ENCODE measurements around the gene GSX2. TPM values are rescaled to one million over a fixed set of nuclear protein-coding genes. Genes with fewer than 3 reads are reported as not detected.
"Not testable (repeated sequence)": the region's sequence is repeated elsewhere in the genome, so short reads cannot be mapped to it uniquely, and the experiment has no call there.

The GSX2 gene
- total and polyA plus RNA-seq, 9 donors = 0.04 TPM; not detected in 8

DNA sequence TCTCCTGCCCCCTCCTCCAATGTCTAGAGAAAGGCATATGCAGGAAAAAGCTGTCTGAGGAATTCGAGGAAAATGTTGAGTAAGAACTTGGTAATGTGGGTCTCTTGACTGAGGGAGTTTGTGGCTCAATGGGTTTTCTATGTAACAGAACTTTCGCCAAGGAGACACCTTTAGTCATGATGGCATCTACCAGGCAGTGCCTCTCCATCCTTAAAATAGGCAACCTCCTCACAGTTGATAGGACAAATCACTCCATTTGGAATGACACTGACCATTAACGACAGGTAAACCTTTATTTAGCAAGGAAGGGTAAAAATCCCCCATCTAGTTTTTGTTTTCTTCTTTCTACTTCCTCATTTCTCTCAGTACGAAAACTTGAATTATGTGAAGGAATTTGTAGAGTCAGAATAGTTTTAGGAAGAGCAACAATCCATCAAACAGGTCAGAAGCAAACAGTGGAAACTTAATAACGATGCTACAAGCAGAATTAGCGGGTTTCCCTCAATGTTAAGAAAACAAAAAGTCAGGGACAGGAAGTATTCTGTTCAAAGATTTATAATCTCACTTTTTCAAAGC, 2.7 kb downstream of the GSX2 start:
- DNase-seq = no peak
- H3K36me3 ChIP-seq (ENCODE audit: control insufficient read depth, insufficient read depth, low read length) = no peaks in the 10 kb centered on the region
- WGBS (ENCODE audit: insufficient coverage) = 50% methylated on average over 2 of the region's 6 CpGs
- no peaks in the 10 kb centered on the region for H3K9me3 ChIP-seq (replicated peaks; ENCODE audit: control insufficient read depth, low read depth, low read length)
- H3K27me3 ChIP-seq (ENCODE audit: control insufficient read depth, insufficient read depth, low read length) = peaks cover 91% of the 10 kb centered on the region
- H3K27ac ChIP-seq (ENCODE audit: low read length) = no peak overlapping the region
- peaks cover 38% of the 10 kb centered on the region for H3K4me1 ChIP-seq (ENCODE audit: control insufficient read depth, insufficient read depth, low read length)
- no peak overlapping the region for H3K4me3 ChIP-seq (ENCODE audit: low read length)

DNA sequence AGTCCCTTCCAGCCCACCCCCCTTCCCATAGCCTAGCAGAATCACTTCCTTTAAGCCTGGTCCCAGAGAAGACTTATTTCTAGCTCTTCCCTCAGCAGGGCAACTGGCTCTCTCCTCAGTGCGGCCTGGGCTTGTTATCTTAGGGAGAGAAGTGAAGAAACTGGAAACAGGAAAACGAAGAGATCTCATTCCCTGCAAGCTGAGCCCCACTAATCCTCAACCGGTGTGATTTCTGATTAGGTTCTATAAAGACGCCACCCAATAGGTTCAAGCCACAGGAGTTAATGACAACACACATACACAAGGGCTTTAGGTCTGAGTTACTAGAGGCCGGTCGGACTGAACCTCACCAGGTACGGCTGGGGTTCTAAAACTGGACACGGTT, 3.2 kb downstream of the GSX2 start:
- Histone ChIP-seq H3K36me3 (ENCODE audit: control insufficient read depth, insufficient read depth, low read length) (no peaks in the 10 kb centered on the region), H3K27me3 (ENCODE audit: control insufficient read depth, insufficient read depth, low read length) (peaks cover 91% of the 10 kb centered on the region), H3K4me3 (ENCODE audit: low read length) (no peak overlapping the region), H3K4me1 (ENCODE audit: control insufficient read depth, insufficient read depth, low read length) (peaks cover 40% of the 10 kb centered on the region), H3K9me3 (replicated peaks; ENCODE audit: control insufficient read depth, low read depth, low read length) (no peaks in the 10 kb centered on the region), H3K27ac (ENCODE audit: low read length) (no peak overlapping the region)
- DNase-seq = no peak
- WGBS (ENCODE audit: insufficient coverage) = 17% methylated on average over 1 of the region's 8 CpGs

DNA sequence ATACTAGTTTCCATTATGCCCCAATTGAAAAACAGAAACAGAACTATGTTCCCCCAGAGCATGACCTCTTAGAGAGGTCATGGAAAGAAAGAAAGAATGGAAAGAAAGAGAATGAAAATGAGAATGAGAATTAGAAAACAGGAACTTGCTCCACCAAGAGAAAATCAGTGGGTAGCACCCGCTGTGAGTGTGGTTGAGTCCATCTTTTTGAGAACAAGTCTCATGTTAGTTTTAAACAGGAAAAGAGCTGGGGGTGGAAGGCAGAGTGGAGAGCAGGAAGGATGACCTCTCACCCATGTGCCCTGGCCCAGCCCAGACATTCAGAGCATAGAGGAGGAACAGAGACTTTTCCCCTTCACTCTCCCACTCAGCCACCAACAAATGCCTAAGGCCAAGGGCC, 4.9 kb downstream of the GSX2 start:
- no peak for DNase-seq
- Histone ChIP-seq H3K36me3 (ENCODE audit: control insufficient read depth, insufficient read depth, low read length) (no peaks in the 10 kb centered on the region), H3K9me3 (replicated peaks; ENCODE audit: control insufficient read depth, low read depth, low read length) (no peaks in the 10 kb centered on the region), H3K27ac (ENCODE audit: low read length) (no peak overlapping the region), H3K4me3 (ENCODE audit: low read length) (no peak overlapping the region), H3K27me3 (ENCODE audit: control insufficient read depth, insufficient read depth, low read length) (peaks cover 91% of the 10 kb centered on the region), H3K4me1 (ENCODE audit: control insufficient read depth, insufficient read depth, low read length) (peaks cover 42% of the 10 kb centered on the region)
- no CpG with 5 or more reads among the region's 1 CpG for WGBS (ENCODE audit: insufficient coverage)

DNA sequence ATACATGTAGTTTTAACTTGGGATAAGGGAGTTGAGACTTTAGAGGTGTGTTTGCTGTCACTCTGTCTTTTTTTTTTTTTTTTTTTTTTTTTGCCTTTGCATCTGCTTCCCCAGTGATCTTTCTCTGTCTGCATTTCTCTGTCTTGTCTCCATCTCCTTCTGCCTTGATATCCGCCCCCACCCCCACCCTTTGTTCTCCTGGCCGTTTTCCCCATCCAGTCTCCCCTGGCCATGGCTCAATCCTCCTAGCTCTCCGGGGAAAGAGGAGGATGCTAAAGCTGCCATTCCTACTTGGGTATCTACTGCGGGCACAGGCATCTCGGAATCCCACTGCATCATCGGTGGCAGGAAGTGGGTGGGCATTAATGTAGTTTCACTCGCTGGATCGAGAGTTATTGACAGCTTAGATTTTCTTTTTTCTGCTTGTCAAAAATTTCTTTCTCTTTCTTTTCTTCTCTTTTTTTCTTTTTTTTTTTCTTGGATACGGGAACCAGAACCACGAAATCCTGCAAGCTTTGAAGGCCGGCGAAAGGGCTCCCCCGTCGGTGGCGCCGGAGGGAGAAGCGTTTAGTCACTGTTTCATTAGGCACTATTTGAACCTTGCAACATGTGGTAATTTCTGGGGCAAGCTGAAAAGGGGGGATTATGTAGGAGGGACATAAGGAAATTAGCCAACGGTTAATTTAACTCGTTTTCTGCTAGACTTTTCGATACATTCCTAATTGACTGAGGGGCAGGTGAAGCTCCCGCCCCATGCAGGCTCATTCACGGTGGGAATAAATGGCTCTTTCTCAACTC, 8.2 kb downstream of the GSX2 start:
- Histone ChIP-seq H3K4me1 (ENCODE audit: control insufficient read depth, insufficient read depth, low read length) (peaks cover 23% of the 10 kb centered on the region), H3K36me3 (ENCODE audit: control insufficient read depth, insufficient read depth, low read length) (no peaks in the 10 kb centered on the region), H3K4me3 (ENCODE audit: low read length) (no peak overlapping the region), H3K27ac (ENCODE audit: low read length) (no peak overlapping the region), H3K27me3 (ENCODE audit: control insufficient read depth, insufficient read depth, low read length) (peaks cover 77% of the 10 kb centered on the region), H3K9me3 (replicated peaks; ENCODE audit: control insufficient read depth, low read depth, low read length) (no peaks in the 10 kb centered on the region)
- no peak for DNase-seq
- 20% methylated on average over 1 of the region's 22 CpGs for WGBS (ENCODE audit: insufficient coverage)

DNA sequence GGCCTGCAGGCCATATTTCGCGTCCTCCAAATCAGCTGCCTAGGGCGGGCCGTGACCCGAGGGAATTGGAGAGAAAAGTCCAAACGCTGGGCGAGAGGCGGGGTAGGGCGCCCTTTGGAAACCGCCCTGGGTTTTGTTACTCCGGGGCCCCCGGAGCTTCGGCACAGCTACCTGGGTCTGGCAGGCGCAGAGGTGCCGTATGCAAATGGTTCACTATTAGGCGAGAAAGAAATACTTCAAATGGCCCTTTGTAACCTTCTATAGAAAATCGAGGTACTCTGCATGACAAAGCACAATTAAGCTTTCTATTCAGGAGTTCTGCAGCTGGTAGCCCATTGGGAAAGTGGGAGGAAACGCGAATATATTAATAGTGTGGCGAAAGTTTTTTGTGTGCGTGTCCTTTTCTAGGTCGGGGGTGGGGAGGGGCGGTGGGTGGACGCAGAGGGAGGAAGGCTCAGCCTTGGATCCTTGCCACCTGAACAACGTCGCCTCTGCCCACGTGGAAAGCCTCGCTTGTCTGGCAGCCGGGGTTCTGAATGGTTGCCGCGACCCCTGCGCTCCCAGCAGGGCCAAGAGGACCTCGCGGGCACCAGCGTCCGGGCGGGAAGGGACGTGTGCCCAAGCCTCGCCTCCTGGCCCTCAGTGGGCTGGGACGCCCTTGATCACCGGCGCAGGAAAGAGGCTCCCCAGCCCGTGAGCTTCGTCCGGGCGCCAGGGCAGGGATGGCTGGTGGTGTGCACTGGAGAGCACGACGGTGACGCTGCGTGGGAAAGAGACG, 9.5 kb downstream of the GSX2 start:
- Histone ChIP-seq H3K4me1 (ENCODE audit: control insufficient read depth, insufficient read depth, low read length) (peaks cover 12% of the 10 kb centered on the region), H3K27ac (ENCODE audit: low read length) (no peak overlapping the region), H3K36me3 (ENCODE audit: control insufficient read depth, insufficient read depth, low read length) (no peaks in the 10 kb centered on the region), H3K4me3 (ENCODE audit: low read length) (no peak overlapping the region), H3K27me3 (ENCODE audit: control insufficient read depth, insufficient read depth, low read length) (peaks cover 67% of the 10 kb centered on the region), H3K9me3 (replicated peaks; ENCODE audit: control insufficient read depth, low read depth, low read length) (no peaks in the 10 kb centered on the region)
- DNase-seq = peak; percentile 5
- 7% methylated on average over 38 of the region's 51 CpGs for WGBS (ENCODE audit: insufficient coverage)

DNA sequence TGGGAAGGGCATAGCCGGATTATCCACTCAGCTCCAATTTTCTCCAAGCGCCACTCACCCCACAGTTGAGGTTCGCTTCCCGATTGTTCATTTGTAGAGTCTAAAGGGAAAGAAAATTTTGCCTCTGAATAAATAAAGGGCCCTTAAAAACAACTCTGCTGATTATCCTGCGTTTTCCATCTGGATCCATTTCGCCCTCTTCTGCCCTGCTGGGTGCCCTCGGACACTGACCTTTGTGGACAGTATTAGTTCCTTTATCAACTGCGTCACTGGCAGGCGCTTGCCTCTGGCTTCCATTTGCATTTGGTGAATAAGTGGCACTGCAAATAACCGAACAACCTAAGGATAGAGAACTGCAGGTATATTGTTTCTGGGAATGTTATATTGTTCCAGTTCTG, 10.1 kb downstream of the GSX2 start:
- Histone ChIP-seq H3K4me3 (ENCODE audit: low read length) (no peak overlapping the region), H3K4me1 (ENCODE audit: control insufficient read depth, insufficient read depth, low read length) (peaks cover 12% of the 10 kb centered on the region), H3K27ac (ENCODE audit: low read length) (no peak overlapping the region), H3K9me3 (replicated peaks; ENCODE audit: control insufficient read depth, low read depth, low read length) (no peaks in the 10 kb centered on the region), H3K27me3 (ENCODE audit: control insufficient read depth, insufficient read depth, low read length) (peaks cover 64% of the 10 kb centered on the region), H3K36me3 (ENCODE audit: control insufficient read depth, insufficient read depth, low read length) (no peaks in the 10 kb centered on the region)
- WGBS (ENCODE audit: insufficient coverage) = 18% methylated on average over 4 of the region's 10 CpGs
- DNase-seq = no peak

DNA sequence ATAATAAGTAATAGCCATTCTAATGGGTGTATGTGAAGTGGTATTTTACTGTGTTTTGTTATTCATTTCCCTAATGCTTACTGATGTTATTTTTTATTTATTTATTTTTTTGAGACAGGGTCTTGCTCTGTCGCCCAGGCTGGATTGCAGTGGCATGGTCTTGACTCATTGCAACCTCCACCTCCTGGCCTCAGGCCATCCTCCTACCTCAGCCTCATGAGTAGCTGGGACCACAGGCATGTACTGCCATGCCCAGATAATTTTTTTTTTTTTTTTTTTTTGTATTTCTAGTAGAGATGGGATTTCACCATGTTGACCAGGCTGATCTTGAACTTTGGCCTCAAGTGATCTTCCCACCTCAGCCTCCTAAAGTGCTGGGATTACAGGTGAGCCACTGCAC, 13.2 kb downstream of the GSX2 start:
- not testable (repeated sequence) for H3K27ac ChIP-seq (ENCODE audit: low read length); H3K4me3 ChIP-seq (ENCODE audit: low read length); DNase-seq; H3K36me3 ChIP-seq (ENCODE audit: control insufficient read depth, insufficient read depth, low read length); H3K9me3 ChIP-seq (replicated peaks; ENCODE audit: control insufficient read depth, low read depth, low read length)
- no CpG with 5 or more reads among the region's 1 CpG for WGBS (ENCODE audit: insufficient coverage)
- peaks cover 11% of the 10 kb centered on the region for H3K4me1 ChIP-seq (ENCODE audit: control insufficient read depth, insufficient read depth, low read length)
- peaks cover 34% of the 10 kb centered on the region for H3K27me3 ChIP-seq (ENCODE audit: control insufficient read depth, insufficient read depth, low read length)

DNA sequence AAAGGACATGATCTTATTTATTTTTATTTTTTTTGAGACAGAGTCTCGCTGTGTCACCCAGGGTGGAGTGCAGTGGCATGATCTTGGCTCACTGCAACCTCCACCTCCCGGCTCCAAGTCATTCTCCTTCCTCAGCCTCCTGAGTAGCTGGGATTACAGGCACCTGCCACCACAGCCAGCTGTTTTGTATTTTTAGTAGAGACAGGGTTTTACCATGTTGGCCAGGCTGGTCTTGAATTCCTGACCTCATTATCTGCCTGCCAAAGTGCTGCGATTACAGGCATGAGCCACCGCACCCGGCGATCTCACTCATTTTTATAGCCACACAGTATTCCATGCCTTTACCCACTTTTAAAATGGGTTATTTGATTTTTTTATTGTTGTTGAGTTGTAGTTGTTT, 16.3 kb downstream of the GSX2 start:
- not testable (repeated sequence) for H3K4me1 ChIP-seq (ENCODE audit: control insufficient read depth, insufficient read depth, low read length); H3K4me3 ChIP-seq (ENCODE audit: low read length); H3K27me3 ChIP-seq (ENCODE audit: control insufficient read depth, insufficient read depth, low read length); H3K27ac ChIP-seq (ENCODE audit: low read length); H3K36me3 ChIP-seq (ENCODE audit: control insufficient read depth, insufficient read depth, low read length); DNase-seq; H3K9me3 ChIP-seq (replicated peaks; ENCODE audit: control insufficient read depth, low read depth, low read length)
- no CpG with 5 or more reads among the region's 6 CpGs for WGBS (ENCODE audit: insufficient coverage)

DNA sequence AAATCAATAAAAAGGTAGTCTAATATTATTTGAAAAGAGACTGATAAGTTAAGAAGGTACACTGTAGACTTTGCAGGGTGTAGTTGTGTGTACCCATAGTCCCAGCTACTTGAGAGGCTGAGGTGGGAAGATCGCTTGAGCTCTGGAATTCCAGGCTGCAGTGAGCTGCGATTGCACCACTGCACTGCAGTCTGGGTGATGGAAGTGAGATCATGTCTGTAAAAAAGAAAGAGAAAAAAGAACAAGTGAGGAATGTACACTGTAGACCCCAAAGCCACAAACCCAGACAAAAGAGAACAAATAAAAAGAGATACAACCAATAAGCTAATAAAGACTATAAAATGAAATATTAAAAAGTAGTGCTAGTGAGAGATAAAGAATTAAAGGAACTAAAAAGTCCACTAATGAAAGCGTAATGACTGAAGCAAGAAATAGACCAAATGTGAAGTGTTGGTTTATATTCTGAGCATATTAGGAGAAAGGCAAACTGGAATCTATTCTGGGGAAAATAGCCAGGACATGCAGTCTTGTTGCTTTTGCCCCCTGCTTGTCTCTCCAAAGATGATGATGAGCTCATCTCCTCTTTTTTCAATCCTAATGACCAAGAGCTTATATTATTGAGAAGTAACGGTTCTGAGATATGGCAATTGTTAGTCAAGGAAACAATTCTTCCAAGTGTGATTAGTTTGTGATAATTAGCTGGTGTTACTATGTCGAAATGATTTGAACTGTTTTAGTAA, 19.1 kb downstream of the GSX2 start:
- no peaks in the 10 kb centered on the region for H3K36me3 ChIP-seq (ENCODE audit: control insufficient read depth, insufficient read depth, low read length)
- no peaks in the 10 kb centered on the region for H3K27me3 ChIP-seq (ENCODE audit: control insufficient read depth, insufficient read depth, low read length)
- 68% methylated on average over 2 of the region's 5 CpGs for WGBS (ENCODE audit: insufficient coverage)
- H3K4me3 ChIP-seq (ENCODE audit: low read length) = no peak overlapping the region
- DNase-seq = no peak
- no peaks in the 10 kb centered on the region for H3K9me3 ChIP-seq (replicated peaks; ENCODE audit: control insufficient read depth, low read depth, low read length)
- H3K27ac ChIP-seq (ENCODE audit: low read length) = no peak overlapping the region
- no peaks in the 10 kb centered on the region for H3K4me1 ChIP-seq (ENCODE audit: control insufficient read depth, insufficient read depth, low read length)

DNA sequence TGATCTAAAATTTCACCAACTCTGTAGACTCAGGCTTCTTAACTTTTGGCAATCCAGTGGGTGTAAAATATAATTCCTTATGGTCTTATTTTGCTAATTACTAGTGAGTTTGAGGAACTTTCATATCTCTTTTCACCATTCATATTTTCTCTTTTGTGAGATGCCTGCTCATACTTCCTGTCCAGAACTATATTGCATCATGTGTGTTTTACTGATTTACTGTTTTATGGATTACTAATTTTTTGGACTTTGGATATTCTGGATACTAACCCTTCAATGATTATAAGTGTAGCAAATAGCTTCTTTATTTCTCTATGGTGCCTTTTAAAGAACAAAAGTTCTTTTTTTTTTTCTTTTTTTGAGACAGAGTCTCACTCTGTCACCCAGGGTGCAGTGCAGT, 20.6 kb downstream of the GSX2 start:
- H3K36me3 ChIP-seq (ENCODE audit: control insufficient read depth, insufficient read depth, low read length) = no peaks in the 10 kb centered on the region
- H3K4me3 ChIP-seq (ENCODE audit: low read length) = no peak overlapping the region
- H3K9me3 ChIP-seq (replicated peaks; ENCODE audit: control insufficient read depth, low read depth, low read length) = no peaks in the 10 kb centered on the region
- H3K4me1 ChIP-seq (ENCODE audit: control insufficient read depth, insufficient read depth, low read length) = no peaks in the 10 kb centered on the region
- no peak for DNase-seq
- H3K27ac ChIP-seq (ENCODE audit: low read length) = no peak overlapping the region
- no peaks in the 10 kb centered on the region for H3K27me3 ChIP-seq (ENCODE audit: control insufficient read depth, insufficient read depth, low read length)
